OCI-LY7 (cell line): ENCODE results near the gene USP50. TPM values are rescaled to one million over a fixed set of nuclear protein-coding genes. Genes with fewer than 3 reads are reported as not detected.

Experiments
- BruUV-seq: library from RNA; stranded (reverse); fragments of 400-500 nt; replicated peaks from 2 replicates; lab custom pipeline; 2021; lab: Mats Ljungman, UMichigan
- CTCF ChIA-PET: fragments of 300-600 bp; sonication (Branson Sonifier 250); formaldehyde crosslinking; loops from one replicate; lab custom pipeline; 2022; ENCODE audit warnings: antibody characterized with exemption; ENCODE audit not compliant: unreplicated experiment; lab: Charles Lee
- POLR2A ChIA-PET: fragments of 300-600 bp; sonication (Branson Sonifier 250); formaldehyde crosslinking; loops from one replicate; lab custom pipeline; 2022; ENCODE audit warnings: antibody characterized with exemption; lab: Charles Lee
- DNase-seq: peaks from one replicate; pipeline ENCODE4 v3.0.0-alpha.2; 2015; ENCODE audit warnings: low spot score
- H2AFZ ChIP-seq: fragments of 200-600 bp; sonication (generic), shearing (Covaris generic); 2 replicates; pipeline ENCODE4 v1.6.1; 2014; ENCODE audit warnings: mild to moderate bottlenecking, antibody characterized with exemption, low read length, moderate library complexity
- H3K27ac ChIP-seq: fragments of 200-600 bp; sonication (generic); 2 replicates; pipeline ENCODE4 v1.5.1; 2014; ENCODE audit warnings: mixed run types, low read depth, mild to moderate bottlenecking, moderate library complexity, low read length, inconsistent platforms; ENCODE audit not compliant: poor library complexity, severe bottlenecking
- H3K36me3 ChIP-seq: fragments of 200-600 bp; sonication (generic); 2 replicates; pipeline ENCODE4 v1.6.1; 2014; ENCODE audit warnings: mild to moderate bottlenecking, antibody characterized with exemption, low read length, moderate library complexity, mixed read lengths; ENCODE audit not compliant: insufficient read depth
- H3K4me1 ChIP-seq: fragments of 200-600 bp; sonication (generic); 2 replicates; pipeline ENCODE4 v1.5.1; 2014; ENCODE audit warnings: mild to moderate bottlenecking, low read length; ENCODE audit not compliant: insufficient read depth, poor library complexity, severe bottlenecking
- H3K4me2 ChIP-seq: fragments of 200-600 bp; sonication (generic); 2 replicates; pipeline ENCODE4 v1.6.1; 2014; ENCODE audit warnings: mild to moderate bottlenecking, low read length
- H3K4me3 ChIP-seq: fragments of 200-600 bp; sonication (generic); 2 replicates; pipeline ENCODE4 v1.5.1; 2014; ENCODE audit warnings: mild to moderate bottlenecking, low read depth, low read length; ENCODE audit not compliant: poor library complexity, severe bottlenecking
- H3K79me2 ChIP-seq: fragments of 200-600 bp; sonication (generic); 2 replicates; pipeline ENCODE4 v1.6.1; 2016; ENCODE audit warnings: low read depth, mild to moderate bottlenecking, low read length, moderate library complexity, mixed read lengths; ENCODE audit not compliant: insufficient read depth
- H3K9me2 ChIP-seq: fragments of 200-600 bp; sonication (generic); 2 replicates; pipeline ENCODE4 v1.6.1; 2016; ENCODE audit warnings: mild to moderate bottlenecking, low read length, mixed read lengths; ENCODE audit not compliant: insufficient read depth
- H3K9me3 ChIP-seq: fragments of 200-600 bp; sonication (generic); 2 replicates; pipeline ENCODE4 v1.6.1; 2014; ENCODE audit warnings: mild to moderate bottlenecking, mixed run types, low read length, mixed read lengths
- H4K20me1 ChIP-seq: fragments of 200-600 bp; sonication (generic); 2 replicates; pipeline ENCODE4 v1.6.1; 2014; ENCODE audit warnings: mild to moderate bottlenecking, antibody characterized with exemption, low read length, moderate library complexity, mixed read lengths; ENCODE audit not compliant: insufficient read depth
- EZH2phosphoT487 ChIP-seq: fragments of 200-600 bp; sonication (generic); IDR thresholded peaks from 2 replicates; pipeline ENCODE4 v1.6.1; 2018; ENCODE audit warnings: low read depth, borderline replicate concordance, mild to moderate bottlenecking, mixed run types, antibody characterized with exemption, low read length, moderate library complexity, mixed read lengths
- intact Hi-C: fragments of 100-400 bp; cut with micrococcal nuclease; formaldehyde crosslinking; loops from one replicate; pipeline ENCODE4 v1.10.0; 2022; ENCODE audit not compliant: unreplicated experiment
- total RNA-seq, 2 experiments: library from RNA; depleted of rRNA in 1 of 2; stranded (reverse); fragments of >200 nt in 1 of 2; shearing (Covaris generic) in 1 of 2; gene quantifications; 2 replicates each; pipeline ENCODE4 v1.2.3, GENCODE V29; 2014 to 2022
- TF ChIP-seq, protein P1 (sequence below): fragments of 200-600 bp; sonication (generic); conservative IDR thresholded peaks from 2 replicates; pipeline ENCODE4 v1.5.1; 2014; ENCODE audit warnings: mild to moderate bottlenecking, antibody characterized with exemption, low read length, moderate library complexity, mixed read lengths

USP50 gene
- total RNA-seq, 2 experiments from 2014 or later: not detected

DNA sequence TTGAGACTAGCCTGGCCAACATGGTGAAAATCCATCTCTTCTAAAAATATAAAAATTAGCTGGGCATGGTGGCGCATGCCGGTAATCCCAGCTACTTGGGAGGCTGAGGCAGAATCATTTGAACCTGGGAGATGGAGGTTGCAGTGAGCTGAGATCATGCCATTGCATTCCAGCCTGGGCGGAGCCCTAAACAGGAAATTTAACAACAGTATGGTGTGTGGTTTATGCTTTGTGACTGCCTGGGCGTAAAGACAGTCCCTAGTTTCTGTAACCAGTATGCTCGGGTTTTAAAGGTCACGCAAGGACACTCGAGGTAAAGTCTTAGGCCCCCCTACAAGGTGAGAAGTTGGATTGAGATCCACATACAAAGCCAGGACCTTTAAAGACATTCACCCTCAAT is 43.3 kb downstream of the USP50 start:
- ChIA-PET CTCF (no interaction called here), POLR2A (no interaction called here)
- DNase-seq: no peak
- TF ChIP-seq, protein P1, sequence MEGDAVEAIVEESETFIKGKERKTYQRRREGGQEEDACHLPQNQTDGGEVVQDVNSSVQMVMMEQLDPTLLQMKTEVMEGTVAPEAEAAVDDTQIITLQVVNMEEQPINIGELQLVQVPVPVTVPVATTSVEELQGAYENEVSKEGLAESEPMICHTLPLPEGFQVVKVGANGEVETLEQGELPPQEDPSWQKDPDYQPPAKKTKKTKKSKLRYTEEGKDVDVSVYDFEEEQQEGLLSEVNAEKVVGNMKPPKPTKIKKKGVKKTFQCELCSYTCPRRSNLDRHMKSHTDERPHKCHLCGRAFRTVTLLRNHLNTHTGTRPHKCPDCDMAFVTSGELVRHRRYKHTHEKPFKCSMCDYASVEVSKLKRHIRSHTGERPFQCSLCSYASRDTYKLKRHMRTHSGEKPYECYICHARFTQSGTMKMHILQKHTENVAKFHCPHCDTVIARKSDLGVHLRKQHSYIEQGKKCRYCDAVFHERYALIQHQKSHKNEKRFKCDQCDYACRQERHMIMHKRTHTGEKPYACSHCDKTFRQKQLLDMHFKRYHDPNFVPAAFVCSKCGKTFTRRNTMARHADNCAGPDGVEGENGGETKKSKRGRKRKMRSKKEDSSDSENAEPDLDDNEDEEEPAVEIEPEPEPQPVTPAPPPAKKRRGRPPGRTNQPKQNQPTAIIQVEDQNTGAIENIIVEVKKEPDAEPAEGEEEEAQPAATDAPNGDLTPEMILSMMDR: no peak
- no peak for TF ChIP-seq EZH2phosphoT487
- Histone ChIP-seq H2AFZ (no peak overlapping the region), H3K4me1 (no peaks in the 10 kb centered on the region), H3K9me3 (no peaks in the 10 kb centered on the region), H3K4me2 (no peak overlapping the region), H3K27ac (no peak overlapping the region), H3K9me2 (no peaks in the 10 kb centered on the region), H3K4me3 (no peak overlapping the region), H3K79me2 (no peaks in the 10 kb centered on the region), H3K36me3 (peaks cover 51% of the 10 kb centered on the region), H4K20me1 (no peaks in the 10 kb centered on the region)
- intact Hi-C loops: no loop called here
- BruUV-seq: no TSS peak

DNA sequence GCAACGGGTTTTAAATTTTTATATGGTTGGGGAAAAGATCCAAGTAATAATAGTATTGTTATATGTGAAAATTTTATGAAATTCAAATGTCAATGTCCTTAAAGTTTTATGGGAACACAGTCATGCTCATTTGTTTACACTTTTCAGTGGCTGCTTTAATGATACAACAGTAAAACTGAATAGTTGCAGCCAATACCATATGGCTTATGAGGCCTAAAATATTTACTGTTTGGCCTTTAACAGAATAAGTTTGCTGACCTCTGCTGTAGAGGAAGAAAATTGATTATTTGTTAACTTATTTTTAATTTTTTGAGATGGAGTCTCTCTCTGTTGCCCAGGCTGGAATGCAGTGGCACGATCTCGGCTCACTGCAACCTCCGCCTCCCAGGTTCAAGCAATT is 44.7 kb downstream of the USP50 start:
- TF ChIP-seq, protein P1: no peak
- no peak for TF ChIP-seq EZH2phosphoT487
- H3K4me1 ChIP-seq: no peaks in the 10 kb centered on the region
- ChIA-PET POLR2A (no interaction called here), CTCF (no interaction called here)
- no peaks in the 10 kb centered on the region for H3K79me2 ChIP-seq
- H3K9me3 ChIP-seq: no peaks in the 10 kb centered on the region
- no peak overlapping the region for H3K27ac ChIP-seq
- H3K9me2 ChIP-seq: no peaks in the 10 kb centered on the region
- no peak overlapping the region for H2AFZ ChIP-seq
- peaks cover 62% of the 10 kb centered on the region for H3K36me3 ChIP-seq
- intact Hi-C loops: no loop called here
- BruUV-seq: no TSS peak
- DNase-seq: no peak
- no peak overlapping the region for H3K4me2 ChIP-seq
- H3K4me3 ChIP-seq: no peak overlapping the region
- 0 out of 2 replicates have a peak, but pooled peaks cover 2% of the 10 kb centered on the region for H4K20me1 ChIP-seq

DNA sequence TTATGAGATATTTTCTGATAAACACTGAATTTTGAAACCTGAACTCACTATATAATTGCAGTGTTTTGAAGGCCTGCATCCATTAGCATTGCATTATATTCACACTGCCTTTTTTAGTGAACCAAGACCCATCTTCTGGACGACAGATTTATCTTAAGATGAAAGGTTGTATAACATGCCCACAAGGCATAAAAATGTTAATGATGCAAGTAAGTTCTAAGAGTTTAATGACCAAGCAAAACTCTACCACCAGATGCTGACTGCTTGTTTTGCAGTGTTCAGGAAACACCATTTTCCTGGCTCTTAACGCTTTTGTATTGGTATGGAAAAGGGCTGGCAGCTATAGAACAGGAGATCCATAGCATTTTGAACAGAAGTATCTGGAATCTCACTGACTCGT is 46.1 kb downstream of the USP50 start:
- no peak overlapping the region for H3K4me2 ChIP-seq
- H2AFZ ChIP-seq: no peak overlapping the region
- no TSS peak for BruUV-seq
- H3K36me3 ChIP-seq: peaks cover 74% of the 10 kb centered on the region
- no peak overlapping the region for H3K27ac ChIP-seq
- POLR2A ChIA-PET: no interaction called here
- no peaks in the 10 kb centered on the region for H3K9me2 ChIP-seq
- CTCF ChIA-PET: no interaction called here
- DNase-seq: no peak
- H3K4me1 ChIP-seq: no peaks in the 10 kb centered on the region
- intact Hi-C loops: no loop called here
- H3K79me2 ChIP-seq: no peaks in the 10 kb centered on the region
- TF ChIP-seq, protein P1: no peak
- TF ChIP-seq EZH2phosphoT487: no peak
- H4K20me1 ChIP-seq: 0 out of 2 replicates have a peak, but pooled peaks cover 3% of the 10 kb centered on the region
- no peaks in the 10 kb centered on the region for H3K9me3 ChIP-seq
- no peak overlapping the region for H3K4me3 ChIP-seq
